GM21825 (cell line): Measurements from ENCODE around the gene G6PD.

ENCODE experiments used
- ATAC-seq: cut with Tn5 transposase; IDR thresholded peaks from one replicate; pipeline ENCODE4 v1.9.1; 2021; ENCODE audit warnings: mild to moderate bottlenecking, moderate library complexity; ENCODE audit not compliant: unreplicated experiment

The G6PD gene

DNA sequence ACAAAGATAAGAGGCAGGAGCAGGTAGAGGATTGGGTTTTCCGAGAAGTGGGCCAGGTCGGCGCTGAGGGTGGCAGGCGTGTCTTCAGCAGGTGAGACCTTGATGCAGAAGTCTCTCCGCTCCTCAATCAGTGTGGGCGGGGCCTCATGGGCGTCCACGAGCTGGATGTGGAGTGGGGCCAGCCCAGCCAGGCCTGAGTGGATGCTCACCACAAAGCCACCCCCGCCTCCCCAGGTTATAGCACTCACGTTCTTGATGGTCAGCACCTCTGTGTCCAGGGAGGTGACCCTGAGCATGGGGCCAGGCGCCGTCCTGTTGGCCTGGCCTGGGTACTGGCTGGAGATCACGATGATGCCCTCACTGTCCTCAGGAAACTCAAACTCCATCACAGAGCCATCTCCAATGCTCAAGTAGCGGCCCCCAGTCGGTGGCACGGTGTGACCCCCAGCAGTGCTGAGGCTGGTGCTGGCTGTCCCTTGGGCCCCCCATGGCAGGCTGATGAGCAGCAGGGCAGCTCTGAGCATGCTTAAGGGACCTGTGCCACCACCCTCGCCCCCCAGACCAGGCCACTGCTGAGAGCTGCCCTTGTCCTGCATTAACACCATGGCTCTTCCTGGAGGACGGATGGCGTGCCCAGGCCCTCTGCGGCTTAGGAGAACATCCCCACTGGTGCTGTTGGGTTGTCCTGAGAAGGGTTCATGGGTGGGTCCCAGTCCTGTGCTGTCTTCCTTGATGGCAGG lies 58.1 kb downstream of the G6PD start:
- ATAC-seq: no peak

DNA sequence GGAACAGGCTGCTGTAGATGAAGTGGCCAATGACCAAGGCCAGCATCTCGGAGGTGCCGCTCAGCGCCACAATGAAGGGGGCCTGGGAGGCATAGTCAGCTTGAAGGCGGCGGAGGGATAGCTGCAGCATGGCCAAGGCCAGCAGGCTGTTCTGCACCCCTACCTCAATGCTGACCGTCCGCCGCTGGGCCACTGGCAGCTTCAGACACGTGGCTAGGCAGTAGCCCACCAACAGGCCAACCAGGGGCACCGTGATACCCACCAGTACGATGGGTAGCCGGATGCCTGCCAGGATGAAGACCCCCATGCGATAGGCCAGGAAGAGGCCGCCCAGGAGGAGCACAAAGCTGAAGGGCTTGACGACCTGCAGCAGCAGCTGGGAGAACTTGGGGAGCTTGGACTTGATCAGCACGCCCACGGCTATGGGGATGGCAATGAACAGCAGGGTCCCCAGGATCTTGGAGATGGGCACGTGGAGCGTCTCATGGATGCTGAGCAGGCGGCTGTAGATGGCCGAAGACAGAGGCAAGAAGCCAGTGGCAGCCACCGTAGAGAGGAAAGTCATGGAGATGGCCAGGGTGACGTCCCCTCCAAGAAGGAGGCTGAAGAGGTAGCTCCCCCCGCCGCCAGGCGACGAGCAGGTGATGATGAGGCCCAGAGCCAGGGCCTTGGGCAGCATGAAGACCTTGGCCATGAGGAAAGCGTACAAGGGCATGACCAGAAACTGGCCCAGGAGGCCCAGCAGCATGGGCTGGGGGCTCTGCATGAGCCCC lies 58.9 kb downstream of the G6PD start:
- ATAC-seq: no peak

DNA sequence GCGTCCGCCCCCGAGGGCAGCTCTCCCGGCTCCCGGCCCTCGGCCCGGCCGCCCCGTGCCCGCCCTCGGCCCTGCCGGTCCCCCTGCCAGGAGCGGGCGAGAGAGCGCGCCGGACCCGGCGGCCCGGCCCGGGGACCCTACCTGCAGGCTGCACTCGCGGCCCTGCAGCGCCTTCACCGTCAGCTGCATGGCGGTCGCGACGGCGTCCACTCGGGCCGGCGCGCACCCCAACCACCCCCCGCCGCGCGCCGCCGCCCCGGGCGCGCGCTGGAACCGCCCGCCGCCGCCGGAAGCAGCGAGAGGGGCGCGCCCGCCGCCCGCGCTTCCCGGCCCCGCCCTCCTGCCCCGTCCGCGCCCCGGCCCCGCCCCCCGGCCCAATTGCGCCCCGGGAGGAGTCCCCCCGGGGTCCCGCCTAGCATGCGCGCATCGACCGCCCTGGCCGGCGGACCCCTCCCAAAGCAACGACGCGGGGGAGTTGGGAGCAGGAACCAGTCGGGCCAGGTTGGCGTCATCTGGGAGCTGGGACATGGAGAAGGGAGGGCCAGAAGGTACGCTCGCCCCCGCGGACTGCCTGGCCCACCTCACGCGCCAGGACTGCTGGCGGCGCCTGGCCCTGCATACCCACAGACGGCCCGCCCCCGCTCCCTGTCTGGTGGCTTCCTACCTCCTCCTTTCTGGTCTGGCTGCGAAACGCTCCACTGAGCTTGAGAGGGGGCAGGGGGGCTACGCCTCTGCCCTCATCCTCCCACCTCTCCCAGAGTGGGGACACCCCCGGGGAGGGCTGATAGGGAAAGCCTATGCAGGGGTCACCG lies 60.0 kb downstream of the G6PD start, which contains the start of gene UBL4A:
Gene UBL4A, minus strand, starts transcription at position 220 of the 812 bp plus-strand sequence. Its CDS starts 31 bp downstream, at position 189.
- ATAC-seq: no peak

DNA sequence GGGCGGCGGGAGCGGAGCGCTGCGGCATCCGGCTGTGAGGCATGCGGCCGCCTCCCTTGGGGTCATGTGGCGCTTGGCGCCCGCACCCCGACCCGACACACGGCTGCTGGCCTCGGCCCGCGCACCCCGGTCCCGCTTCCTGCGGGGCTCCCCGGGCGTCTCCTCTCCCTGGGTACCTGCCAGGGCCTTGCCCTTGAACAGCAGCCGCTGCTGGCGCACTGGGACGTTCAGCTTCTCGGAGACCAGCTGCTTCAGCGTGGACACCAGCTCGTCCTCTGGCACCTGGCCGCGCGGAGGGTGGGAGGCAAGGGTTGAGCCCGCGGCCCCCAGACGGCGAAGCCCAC lies 60.6 kb downstream of the G6PD start:
- no peak for ATAC-seq

DNA sequence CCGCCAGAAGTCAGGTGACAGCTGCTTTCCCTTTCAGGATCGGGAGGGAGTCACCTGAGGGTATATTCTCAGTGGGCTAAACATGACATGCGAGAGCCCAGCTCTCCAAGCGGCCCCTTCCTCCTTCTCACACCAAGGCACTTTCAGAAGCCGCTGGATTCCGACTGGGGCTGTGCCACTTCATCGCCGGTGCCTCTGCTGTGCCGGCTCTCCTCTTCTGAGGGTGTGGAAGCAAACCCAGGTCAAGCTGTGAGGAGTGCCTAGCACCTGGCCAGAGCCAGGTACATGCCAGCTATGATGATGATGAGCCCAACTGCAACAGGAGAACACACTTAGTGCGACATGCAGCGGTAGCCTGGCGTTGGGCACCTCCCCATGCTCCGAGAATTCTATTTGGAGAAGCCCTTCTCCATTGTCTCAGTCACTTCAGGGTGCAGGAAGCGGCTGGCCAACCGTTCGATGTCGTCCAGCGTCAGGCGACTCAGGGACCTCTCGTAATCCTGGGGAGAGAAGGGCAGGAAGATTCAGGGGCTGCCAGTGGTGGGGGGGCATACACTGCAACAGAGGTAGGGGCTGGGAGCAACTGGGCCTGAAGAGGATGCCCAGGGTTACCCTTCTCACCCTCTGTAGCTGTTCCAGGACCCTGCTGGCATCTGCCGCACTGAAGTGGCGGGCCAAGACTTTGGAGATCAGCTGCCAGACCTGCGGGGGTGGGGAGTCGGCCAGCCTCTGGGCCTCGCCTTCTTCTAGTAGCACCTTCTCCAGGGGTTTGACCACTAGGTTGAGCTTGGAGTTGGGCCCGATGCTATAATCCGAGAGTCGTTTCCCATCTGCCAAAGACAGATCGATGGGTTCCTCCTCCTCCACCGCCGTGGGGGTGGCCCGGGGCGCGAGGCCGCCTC lies 61.2 kb downstream of the G6PD start:
- ATAC-seq: no peak

DNA sequence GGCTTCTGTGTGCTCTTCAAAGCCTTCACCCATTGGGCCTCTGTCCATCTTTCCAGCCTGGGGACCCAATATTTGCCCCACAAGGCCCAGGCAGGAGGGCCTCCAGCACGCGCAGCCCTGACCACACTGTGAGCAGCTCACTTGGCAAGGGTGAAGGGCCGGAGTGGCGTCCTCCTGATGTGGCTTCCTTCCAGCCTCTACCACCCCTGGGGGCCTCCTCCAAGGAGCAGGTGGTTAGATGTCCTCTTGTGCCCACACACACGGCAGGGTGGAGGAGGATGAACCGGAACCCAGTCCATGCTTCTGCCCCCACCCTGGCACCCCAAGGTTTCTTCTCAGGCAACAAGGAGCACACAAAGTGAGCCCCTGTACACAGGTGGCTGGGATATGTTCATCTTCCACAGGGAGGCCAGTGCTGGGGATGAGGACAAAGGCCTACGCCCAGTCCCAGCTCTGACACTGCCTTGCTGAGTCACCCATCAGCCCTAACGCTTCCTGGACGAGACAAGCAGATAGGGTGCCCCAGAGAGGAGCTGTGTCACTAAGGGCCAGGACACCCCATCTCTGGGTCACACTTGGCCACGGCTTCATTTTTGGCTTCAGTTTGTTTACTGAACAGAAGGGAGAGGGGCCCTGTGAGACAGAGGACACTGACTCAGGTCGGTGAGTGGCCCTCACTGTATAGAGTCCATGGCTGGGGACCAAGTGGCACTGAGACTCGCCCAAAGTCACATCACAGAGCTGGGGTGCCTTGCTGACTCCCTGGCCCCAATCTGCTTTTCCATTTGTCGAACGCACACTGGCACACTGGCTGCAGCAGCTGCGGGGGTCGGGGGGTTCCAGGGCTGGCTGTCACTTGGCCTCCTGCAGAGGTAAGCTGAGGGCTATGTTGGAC lies 62.1 kb downstream of the G6PD start:
- no peak for ATAC-seq

DNA sequence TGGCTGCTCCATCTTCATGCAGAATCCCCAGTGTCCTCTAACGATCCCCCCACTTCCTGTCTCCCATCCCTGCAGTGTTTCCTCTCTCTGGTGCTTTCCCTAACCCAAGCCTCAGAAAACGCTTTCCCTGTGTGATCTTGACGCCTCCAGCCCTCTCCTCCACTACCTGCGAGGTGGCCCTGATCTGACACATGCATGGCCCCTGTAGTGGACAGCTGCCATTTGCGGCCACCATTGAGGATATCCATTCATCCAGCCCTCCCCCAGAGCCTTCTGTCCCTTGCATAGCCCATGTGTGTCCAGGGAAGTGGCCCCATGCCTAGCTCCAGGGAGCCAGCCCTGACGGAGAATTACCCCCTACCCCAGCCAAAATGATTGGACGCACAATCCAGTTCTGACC lies 63.3 kb downstream of the G6PD start:
- no peak for ATAC-seq

DNA sequence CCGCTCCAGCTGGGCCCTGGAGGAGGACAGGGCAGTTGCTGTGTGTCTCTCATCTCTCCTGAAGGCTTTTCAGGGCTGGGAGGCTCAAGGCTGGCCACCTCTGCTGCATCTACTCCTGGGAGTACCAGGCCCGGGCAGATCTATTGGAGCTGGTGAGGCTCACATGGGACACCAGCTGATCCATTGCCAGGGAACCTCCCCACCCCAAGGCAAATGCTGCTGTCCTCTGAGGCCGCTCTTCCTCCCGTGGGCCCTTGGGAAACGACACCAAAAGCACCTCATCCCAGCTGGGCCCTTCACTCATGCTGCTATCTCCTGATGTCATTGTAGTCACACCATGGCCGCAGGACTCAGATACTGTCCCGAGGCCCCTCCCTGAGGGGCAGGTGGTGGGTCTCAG lies 63.9 kb downstream of the G6PD start:
- no peak for ATAC-seq

DNA sequence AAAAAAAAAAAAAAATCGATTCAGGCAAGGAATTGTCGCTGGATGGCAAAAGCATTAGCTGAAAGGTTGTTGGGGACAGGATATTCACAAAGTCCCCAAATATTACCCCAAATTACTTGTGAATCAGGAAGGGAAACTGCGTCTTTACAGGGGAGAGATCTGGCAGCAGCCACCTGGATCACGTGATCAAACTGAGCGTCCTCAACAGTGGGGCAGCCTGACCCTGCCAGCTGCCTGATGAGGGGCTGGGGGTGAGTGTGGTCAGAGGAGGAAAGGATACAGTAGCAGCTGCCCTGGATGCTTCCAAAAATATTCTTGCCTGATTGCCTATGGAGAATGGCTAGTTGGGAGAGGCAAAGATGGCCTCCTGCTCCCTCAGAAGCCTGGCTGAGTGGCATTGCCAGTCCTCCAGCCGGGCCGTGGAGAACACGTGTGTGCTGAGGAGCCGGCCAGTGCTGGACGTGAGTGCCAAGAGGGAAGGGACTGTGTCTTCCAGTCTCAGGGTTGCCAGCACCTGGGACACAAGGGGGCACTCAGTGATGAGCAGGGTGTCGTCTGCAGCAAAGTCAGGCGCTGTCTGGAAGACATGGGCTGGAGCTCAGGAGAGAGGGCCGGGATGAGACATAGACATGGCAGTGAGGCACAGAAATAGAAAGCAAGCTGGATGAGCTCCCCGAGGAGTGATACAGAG lies 64.6 kb downstream of the G6PD start:
- ATAC-seq: no peak
